K562 (cell line): ENCODE data around the gene SZT2. TPM values are rescaled to one million over a fixed set of nuclear protein-coding genes. Genes with fewer than 3 reads are reported as not detected.

ENCODE experiments used
- ATAC-seq: fragments of 200-7000 bp; cut with Tn5 transposase; 3 replicates; pipeline ENCODE4 v1.9.1; 2020; ENCODE audit warnings: moderate library complexity
- BruUV-seq: library from RNA; stranded (reverse); fragments of 400-500 nt; replicated peaks from 2 replicates; lab custom pipeline; 2021; lab: Mats Ljungman, UMichigan
- CTCF ChIA-PET: fragments of 300-600 bp; formaldehyde crosslinking; extraction: SDS; loops from one replicate; lab custom pipeline; 2021; ENCODE audit warnings: low intra/inter-chr PET ratio; lab: Yijun Ruan, JAX
- POLR2A ChIA-PET: fragments of 300-600, 350-650 bp; sonication (Branson Sonifier 250); formaldehyde crosslinking; extraction: SDS; loops from one replicate; lab custom pipeline; 2021; ENCODE audit warnings: antibody characterized with exemption, inconsistent platforms; lab: Yijun Ruan, JAX
- DNase-seq, 4 experiments: peaks; one replicate each; pipeline versions ENCODE4 v3.0.0 to v3.0.0-alpha.2; 2011 to 2018; ENCODE audit warnings: low spot score in 3 of 4, mixed read lengths in 3 of 4; ENCODE audit errors: extremely low read depth in 1 of 4
- FAIRE-seq: peaks from 2 replicates; lab custom pipeline; 2011; peaks lifted over from hg19 to GRCh38; lab: Jason Lieb, UNC
- H2AFZ ChIP-seq: 2 replicates; pipeline ENCODE4 v1.6.0; 2011; ENCODE audit warnings: low read depth, low read length, control low read depth, inconsistent platforms
- H3K27ac ChIP-seq: fragments of 200-600 bp; 3 replicates; pipeline ENCODE4 v1.8.0; 2011; ENCODE audit warnings: low read depth, mild to moderate bottlenecking, control low read depth, inconsistent platforms, low read length, moderate library complexity, mixed read lengths; ENCODE audit errors: extremely low read depth
- H3K27me3 ChIP-seq, 2 experiments: fragments of 300-600 bp in 1 of 2; 2 replicates in 1 of 2; 3 replicates in 1 of 2; pipeline versions ENCODE4 v1.6.0 to v1.8.0; 2011; ENCODE audit warnings: inconsistent platforms in 2 of 2, low read length in 2 of 2, mild to moderate bottlenecking in 1 of 2, mixed read lengths in 1 of 2, moderate library complexity in 1 of 2; ENCODE audit not compliant: control insufficient read depth in 2 of 2, insufficient read depth in 2 of 2
- H3K36me3 ChIP-seq: fragments of 300-600 bp; 3 replicates; pipeline ENCODE4 v1.8.0; 2011; ENCODE audit warnings: mild to moderate bottlenecking, low read length, inconsistent platforms; ENCODE audit not compliant: control insufficient read depth, insufficient read depth
- H3K4me1 ChIP-seq, 2 experiments: fragments of 200-600 bp in 1 of 2; replicated peaks in 1 of 2; 2 replicates in 1 of 2; 3 replicates in 1 of 2; pipeline versions ENCODE4 v1.5.1 to v1.8.0; 2011; ENCODE audit warnings: inconsistent platforms in 2 of 2, low read length in 2 of 2, mild to moderate bottlenecking in 1 of 2, mixed read lengths in 1 of 2, moderate library complexity in 1 of 2; ENCODE audit not compliant: control insufficient read depth in 2 of 2, insufficient read depth in 2 of 2
- H3K4me2 ChIP-seq: 2 replicates; pipeline ENCODE4 v1.6.1; 2011; ENCODE audit warnings: low read length, control low read depth, inconsistent platforms, mixed read lengths; ENCODE audit not compliant: insufficient read depth
- H3K4me3 ChIP-seq: fragments of 200-600 bp; sonication (generic), shearing (Covaris generic); 2 replicates; pipeline ENCODE4 v1.5.1; 2016; ENCODE audit warnings: control low read depth, inconsistent platforms
- H3K79me2 ChIP-seq: fragments of 200-600 bp; 3 replicates; pipeline ENCODE4 v1.8.0; 2011; ENCODE audit warnings: low read length, inconsistent platforms; ENCODE audit not compliant: control insufficient read depth, insufficient read depth
- H3K9ac ChIP-seq, 2 experiments: 2 replicates each; pipeline versions ENCODE4 v1.6.0 to v1.6.1; 2011; ENCODE audit warnings: low read depth in 2 of 2, low read length in 2 of 2, control low read depth in 1 of 2, inconsistent platforms in 1 of 2, mild to moderate bottlenecking in 1 of 2, mixed read lengths in 1 of 2; ENCODE audit not compliant: insufficient read depth in 1 of 2
- H3K9me1 ChIP-seq: one replicate; pipeline ENCODE4 v1.6.0; 2011; ENCODE audit warnings: inconsistent platforms, mild to moderate bottlenecking, low read length, moderate library complexity; ENCODE audit not compliant: control insufficient read depth, insufficient read depth
- H3K9me3 ChIP-seq: replicated peaks from 2 replicates; pipeline ENCODE4 v1.5.1; 2011; ENCODE audit warnings: low read depth, low read length, inconsistent platforms; ENCODE audit not compliant: control insufficient read depth, insufficient read depth
- H4K20me1 ChIP-seq: replicated peaks from 2 replicates; pipeline ENCODE4 v1.6.1; 2011; ENCODE audit warnings: low read length, inconsistent platforms, mixed read lengths; ENCODE audit not compliant: control insufficient read depth, insufficient read depth
- MCM3 ChIP-seq: fragments of 450-650 bp; IDR thresholded peaks from 2 replicates; pipeline ENCODE4 v1.6.1; 2016
- POLR2AphosphoS5 ChIP-seq: IDR thresholded peaks from 2 replicates; pipeline ENCODE4 v1.6.1; 2011; ENCODE audit warnings: mild to moderate bottlenecking, low read depth, low read length, moderate library complexity; ENCODE audit not compliant: control insufficient read depth, insufficient read depth
- SRF ChIP-seq, 2 experiments: fragments of 250-450, 450-650 bp in 1 of 2; sonication (Bioruptor Pico) in 1 of 2; sonication (generic) in 1 of 2; formaldehyde crosslinking; IDR thresholded peaks; 2 replicates each; pipeline versions ENCODE4 v1.5.0 to v1.5.1; 2020 to 2022; ENCODE audit warnings: mild to moderate bottlenecking in 1 of 2, missing genetic modification reagents in 1 of 2
- ZNF444 ChIP-seq: fragments of 250-450 bp; sonication (Bioruptor Pico); IDR thresholded peaks from 2 replicates; pipeline ENCODE4 v1.4.0; 2020; ENCODE audit warnings: mild to moderate bottlenecking, moderate library complexity
- WGBS: fragments of 100-300 bp; shearing (Covaris generic); methylation state at CpG from one replicate; pipeline ENCODE4 v1.1.6; 2016; ENCODE audit warnings: low coverage, mixed read lengths; ENCODE audit not compliant: insufficient coverage; ENCODE audit errors: missing lambda C conversion rate; 5-methylcytosine and 5-hydroxymethylcytosine counted together
- in situ Hi-C: fragments of 300-500 bp; cut with MboI; formaldehyde crosslinking; loops from 4 replicates; pipeline ENCODE4 v1.15.0; 2018; ENCODE audit warnings: inconsistent platforms, mixed read lengths
- intact Hi-C: fragments of 100-400 bp; cut with micrococcal nuclease; formaldehyde crosslinking; loops from 2 replicates; pipeline ENCODE4 v1.14.2; 2022
- polyA plus RNA-seq, 8 experiments: library from polyadenylated mRNA; depleted of rRNA in 4 of 8; stranded (reverse) in 5 of 8; unstranded in 3 of 8; fragments of >200 nt; fragmentation: Nextera tagmentation in 2 of 8; fragmentation: Illumina TruSeq in 1 of 8; extraction: Ambion mirVana in 2 of 8; extraction: Trizol in 1 of 8; gene quantifications; 2 replicates each; pipeline versions ENCODE4 v1.2.1 to v1.2.3, GENCODE V29; 2011 to 2014; ENCODE audit warnings: inconsistent platforms in 1 of 8, missing spikeins in 1 of 8
- total RNA-seq, 7 experiments: library from RNA; depleted of rRNA in 6 of 7; stranded (reverse); fragments of >200 nt in 6 of 7; fragmentation: Illumina TruSeq in 2 of 7; extraction: Trizol in 2 of 7; gene quantifications; 2 replicates each; pipeline versions ENCODE4 v1.2.1 to v1.2.3, GENCODE V29; 2011 to 2021; ENCODE audit warnings: low replicate concordance in 1 of 7

Gene SZT2
- total and polyA plus RNA-seq, 9 of the 15 experiments (the other 6 are each of a cell fraction or from before 2014, with no cell fraction given), result 0.88 to 31.0 (median 12.8) TPM

DNA sequence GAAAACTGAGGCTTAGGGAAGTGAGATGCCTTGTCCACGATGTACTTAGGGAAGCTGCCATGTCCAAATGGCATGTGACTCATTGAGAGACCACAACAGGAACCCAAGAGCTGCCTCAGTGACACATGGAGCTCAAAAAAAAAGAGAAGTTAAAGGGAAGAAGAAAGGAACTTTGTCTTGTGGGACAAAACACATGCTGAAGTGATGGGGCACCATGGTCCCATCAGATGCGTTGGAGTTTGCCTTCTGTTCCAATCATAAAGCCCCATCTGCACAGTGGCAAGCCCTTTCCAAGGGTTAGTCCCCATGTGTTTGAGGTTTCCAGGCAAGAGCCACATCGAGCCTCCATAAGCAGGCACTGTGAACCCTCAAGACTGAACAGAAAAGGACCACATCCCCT, 8.1 kb upstream of the SZT2 start:
- Histone ChIP-seq H3K79me2 (no peaks in the 10 kb centered on the region), H3K27ac (no peak overlapping the region), H3K4me3 (no peak overlapping the region), H4K20me1 (0 out of 2 replicates have a peak, but pooled peaks cover 8% of the 10 kb centered on the region), H3K4me2 (no peak overlapping the region), H3K27me3 (no peaks in the 10 kb centered on the region), H3K9me3 (no peaks in the 10 kb centered on the region), H3K9ac (no peak overlapping the region), H3K4me1 (no peaks in the 10 kb centered on the region), H3K9me1 (no peaks in the 10 kb centered on the region), H3K36me3 (peaks cover 50% of the 10 kb centered on the region), H2AFZ (no peak overlapping the region)
- 25% methylated on average over 3 of the region's 3 CpGs for WGBS
- DNase-seq (no peak), ATAC-seq (peak; percentile 16; the same call in 2 of the 3 replicates), FAIRE-seq (no peak)
- ChIA-PET CTCF (no interaction called here), POLR2A (interaction anchor here (0.6 to 2.3 kb wide), 7 partner anchors 8 to 272 kb away, joined by 3 to 10 read pairs (median 4); partner anchors contain the start of genes CDC20, MED8 and SZT2)
- BruUV-seq, result no TSS peak
- intact Hi-C loops (no loop called here), in situ Hi-C loops (no loop called here)
- TF ChIP-seq POLR2AphosphoS5, result peak; percentile 13; the same call in 1 of the 2 replicates
- no peak for TF ChIP-seq MCM3

DNA sequence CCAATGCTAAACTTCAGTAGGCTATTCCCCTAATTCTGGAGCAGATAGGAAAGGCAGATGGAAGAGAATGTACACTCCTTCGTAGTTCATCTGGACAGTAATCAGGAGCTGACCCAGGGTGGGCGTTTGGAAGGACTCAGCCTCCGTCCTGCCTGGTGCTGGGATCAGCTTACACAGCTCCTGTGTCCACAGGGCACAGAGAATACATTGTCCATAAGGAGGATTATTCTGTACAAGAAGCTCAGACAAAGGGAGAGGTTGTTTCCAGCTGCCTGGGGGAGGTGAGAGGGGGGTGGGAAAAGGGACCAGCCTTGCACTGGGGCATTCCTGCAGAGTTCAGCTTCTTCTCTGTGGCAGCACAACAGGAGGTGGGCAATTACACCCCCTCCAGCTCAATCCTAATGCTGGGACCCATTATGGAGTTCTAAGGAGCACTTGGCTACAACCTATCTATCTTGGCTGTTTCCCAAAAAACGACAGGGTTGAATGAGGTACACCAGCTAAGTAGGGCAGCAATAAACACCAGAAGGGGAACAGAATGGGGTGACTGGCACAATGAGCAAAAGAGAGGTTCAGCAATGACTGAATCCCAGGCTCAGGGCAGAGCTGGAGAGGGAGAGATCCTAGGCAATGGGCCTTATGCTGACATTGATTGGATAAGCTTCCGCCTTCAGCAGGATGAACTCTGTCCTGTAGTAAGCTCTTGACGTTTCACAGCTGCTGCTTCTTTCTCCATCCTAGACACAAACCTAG, 7.5 kb upstream of the SZT2 start:
- no TSS peak for BruUV-seq
- no peak overlapping the region for H3K4me2 ChIP-seq
- DNase-seq, result no peak

More for the DNA sequence above, 7.5 kb upstream of the SZT2 start:
- peak; percentile 37 for ATAC-seq
- H3K36me3 ChIP-seq, result peaks cover 56% of the 10 kb centered on the region
- CTCF ChIA-PET, result interaction anchor here (0.6 kb wide), 1 partner anchor 100 kb away, joined by 3 read pairs; no protein-coding TSS in a partner anchor
- H3K9me3 ChIP-seq, result no peaks in the 10 kb centered on the region
- H3K79me2 ChIP-seq, result 0 out of 3 replicates have a peak, but pooled peaks cover under 1% of the 10 kb centered on the region
- H3K9me1 ChIP-seq, result no peaks in the 10 kb centered on the region
- H3K4me3 ChIP-seq, result no peak overlapping the region
- POLR2A ChIA-PET, result interaction anchor here (0.6 to 2.3 kb wide), 10 partner anchors 8 to 273 kb away, joined by 3 to 10 read pairs (median 4); partner anchors contain the start of genes CDC20, MED8 and SZT2
- 0 out of 2 replicates have a peak, but pooled peaks cover 8% of the 10 kb centered on the region for H4K20me1 ChIP-seq
- intact Hi-C loops (no loop called here), in situ Hi-C loops (no loop called here)
- peak overlapping the region in 1 of 2 experiments; percentile 31; a peak in 1 of 4 replicates for H3K9ac ChIP-seq
- no peaks in the 10 kb centered on the region for H3K4me1 ChIP-seq
- H2AFZ ChIP-seq, result no peak overlapping the region
- H3K27ac ChIP-seq, result no peak overlapping the region
- 58% methylated on average over 6 of the region's 6 CpGs for WGBS
- no peaks in the 10 kb centered on the region for H3K27me3 ChIP-seq
- FAIRE-seq, result no peak
- no peak for TF ChIP-seq SRF (CRISPR knock-in tag; IDR thresholded peaks at IDR 0.05)
- no peak for TF ChIP-seq ZNF444 (CRISPR knock-in tag)
